Measurements from ENCODE around the gene BLACAT1.
"Not testable (repeated sequence)": the region's sequence is repeated elsewhere in the genome, so short reads cannot be mapped to it uniquely, and the experiment has no call there.

BLACAT1 gene

DNA sequence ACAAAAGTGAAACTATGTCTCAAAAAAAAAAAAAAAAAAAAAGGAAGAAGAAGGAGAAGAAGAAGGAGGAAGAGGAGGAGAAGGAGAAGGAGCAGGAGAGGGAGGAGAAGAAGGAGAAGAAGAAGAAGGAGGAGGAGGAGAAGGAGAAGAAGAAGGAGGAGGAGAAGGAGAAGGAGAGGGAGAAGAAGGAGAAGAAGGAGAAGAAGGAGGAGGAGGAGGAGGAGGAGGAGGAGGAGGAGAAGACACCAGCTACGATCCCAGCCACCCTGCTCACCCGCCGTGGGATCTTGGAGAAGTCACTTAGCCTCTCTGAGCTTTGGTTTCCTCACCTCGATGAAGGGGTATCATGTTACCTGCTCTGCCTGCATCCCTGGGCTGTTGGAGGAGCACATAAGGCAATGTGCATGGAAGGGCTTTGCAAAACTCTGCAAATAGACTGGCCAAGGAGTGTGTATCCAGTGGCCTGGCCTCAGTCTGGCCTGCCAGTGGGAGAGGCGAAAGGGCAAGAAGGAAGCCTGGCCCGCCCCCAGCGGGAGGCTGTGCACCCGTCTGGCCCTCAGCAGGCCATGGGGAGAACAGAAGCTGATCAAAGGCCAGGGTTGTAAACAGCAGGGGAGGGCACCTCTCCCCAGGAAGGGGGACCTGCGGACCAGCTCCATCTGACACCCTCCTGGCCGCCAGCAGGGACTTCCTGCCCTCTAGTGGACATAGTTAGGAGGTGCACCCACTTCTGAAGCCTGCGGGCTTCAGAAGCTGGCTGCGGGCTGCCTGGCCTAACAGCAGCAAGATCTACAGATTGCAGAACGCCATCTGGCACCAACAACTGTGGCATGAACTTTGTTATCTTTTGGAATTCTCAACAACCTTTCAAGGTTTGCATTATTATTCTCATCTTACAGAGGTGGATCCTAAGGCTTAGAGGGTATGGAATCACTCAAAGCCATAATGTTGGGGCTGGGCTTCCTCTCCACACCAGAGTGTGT, 29.4 kb upstream of the BLACAT1 start:
- DNase-seq (ENCODE audit: low read depth, low spot score), result no peak

DNA sequence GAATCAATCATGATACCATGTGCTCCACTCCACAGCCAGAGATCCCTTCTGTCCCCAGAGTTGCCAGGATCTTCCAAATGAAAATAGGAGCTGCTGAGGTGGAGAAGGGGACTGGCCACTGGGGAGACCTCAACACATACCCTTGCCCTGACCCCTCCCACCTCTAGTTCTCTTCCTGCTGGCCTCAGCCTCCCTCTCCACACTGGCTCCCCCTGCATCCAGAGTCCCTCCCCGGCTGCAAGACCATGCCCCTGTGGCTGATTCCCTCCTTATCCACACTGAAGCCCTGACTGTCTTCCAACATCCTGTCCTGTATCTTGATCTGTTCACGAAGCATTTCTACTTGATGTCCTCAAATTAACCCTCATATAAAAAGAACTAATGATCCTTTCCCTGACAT, 27.5 kb upstream of the BLACAT1 start:
- no peak for DNase-seq (ENCODE audit: low read depth, low spot score)

GRCh38 chr1:205482587-205482986, 26.7 kb upstream of the BLACAT1 start:
- not testable (repeated sequence) for DNase-seq (ENCODE audit: low read depth, low spot score)

DNA sequence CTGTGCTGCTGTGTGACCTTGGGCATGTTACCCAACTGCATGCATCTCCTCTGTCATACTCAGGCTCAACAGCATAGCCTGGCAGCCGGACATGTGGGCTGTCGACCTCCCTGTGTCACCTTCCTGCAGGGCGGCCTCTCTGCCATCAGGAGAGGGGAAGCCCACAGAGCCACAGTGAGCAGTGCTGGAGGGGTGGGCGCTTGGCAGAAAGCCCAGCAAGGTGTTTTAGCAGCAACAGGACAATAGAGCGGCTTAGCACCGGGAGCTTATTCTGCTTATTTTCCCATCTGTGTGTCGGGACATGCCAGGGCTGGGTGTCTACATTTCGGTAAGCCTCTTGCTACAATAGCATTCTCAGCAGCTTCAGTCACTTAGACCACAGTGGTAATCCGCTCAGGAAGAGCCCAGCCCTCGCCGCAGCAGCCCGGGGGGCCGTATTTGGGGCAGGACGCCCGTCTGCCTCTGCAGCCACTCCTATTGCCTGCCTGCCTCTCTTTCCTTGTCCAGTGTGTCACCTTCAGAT, 25.8 kb upstream of the BLACAT1 start:
- DNase-seq (ENCODE audit: low read depth, low spot score), result no peak

DNA sequence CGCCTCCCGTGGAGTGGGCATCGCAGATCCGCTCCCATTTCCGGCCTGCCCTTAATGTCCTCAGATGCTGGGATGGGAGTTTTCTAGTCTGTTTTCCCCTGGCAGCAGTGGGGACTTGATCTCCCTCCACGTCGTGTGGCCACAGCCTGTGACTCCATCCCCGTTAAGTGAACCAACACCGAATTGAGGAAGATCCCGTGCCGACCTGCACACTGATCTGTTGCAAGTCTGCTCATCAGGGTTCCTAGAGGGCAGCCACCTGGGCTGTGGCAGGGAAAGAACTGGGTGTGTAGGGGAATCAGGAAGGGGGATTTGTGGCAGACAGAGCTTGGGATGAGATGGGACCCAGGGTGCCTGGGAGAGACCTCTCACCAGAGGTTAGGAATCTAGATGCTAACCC, 25.4 kb upstream of the BLACAT1 start:
- no peak for DNase-seq (ENCODE audit: low read depth, low spot score)

- no peak for DNase-seq (ENCODE audit: low read depth, low spot score)
Observed at GRCh38 chr1:205480349-205480985, 24.6 kb upstream of the BLACAT1 start.

DNA sequence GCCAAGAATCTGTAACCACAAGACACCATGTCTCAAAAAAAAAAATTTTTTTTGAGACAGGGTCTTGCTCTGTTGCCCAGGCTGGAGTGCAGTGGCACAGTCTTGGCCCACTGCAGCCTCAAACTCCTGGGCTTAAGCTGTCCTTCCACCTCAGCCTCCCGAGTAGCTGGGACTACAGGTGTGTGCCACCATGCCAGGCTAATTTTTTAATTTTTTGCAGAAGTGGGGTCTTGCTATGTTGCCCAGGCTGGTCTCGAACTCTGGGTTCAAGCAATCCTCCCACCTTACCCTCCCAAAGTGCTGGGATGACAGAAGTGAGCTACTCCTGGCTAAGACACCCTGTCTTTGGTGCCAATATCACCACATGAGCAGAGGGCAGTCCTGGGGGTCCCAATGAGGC, 23.1 kb upstream of the BLACAT1 start:
- DNase-seq (ENCODE audit: low read depth, low spot score), result not testable (repeated sequence)

GRCh38 chr1:205477759-205478247, 22.0 kb upstream of the BLACAT1 start:
- DNase-seq (ENCODE audit: low read depth, low spot score), result no peak

DNA sequence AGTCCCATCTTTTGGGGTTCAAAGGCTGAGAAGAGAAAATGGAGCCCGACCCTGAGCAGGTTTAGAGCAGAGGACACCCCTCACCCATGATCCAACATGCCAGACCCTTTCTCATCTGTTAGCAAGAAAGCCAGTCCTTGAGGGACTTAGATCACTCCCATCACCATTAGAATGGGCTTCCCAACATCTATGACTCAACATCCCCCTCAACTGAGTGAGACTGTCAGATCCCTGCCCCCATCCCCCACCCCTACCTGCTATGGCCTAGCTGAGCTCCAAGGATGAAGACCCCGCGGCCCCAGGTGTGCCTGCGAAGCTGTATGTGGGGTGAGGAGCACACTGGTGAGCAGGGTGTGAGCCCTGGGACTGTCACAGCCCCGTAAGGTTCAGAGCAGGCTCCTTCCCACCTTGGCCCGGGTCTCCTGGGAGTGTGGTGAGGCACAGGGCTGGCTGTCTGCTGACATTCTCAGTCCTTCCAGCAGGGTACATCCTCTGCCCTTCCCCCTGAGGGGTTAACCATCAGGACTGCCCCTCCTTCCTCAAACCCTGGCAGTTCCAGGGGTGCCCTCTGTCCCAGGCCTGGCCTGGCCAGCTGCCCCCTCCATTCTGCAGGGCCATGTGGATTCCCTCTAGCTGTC, 21.4 kb upstream of the BLACAT1 start:
- no peak for DNase-seq (ENCODE audit: low read depth, low spot score)

- no peak for DNase-seq (ENCODE audit: low read depth, low spot score)
Observed at GRCh38 chr1:205476648-205477047, 20.8 kb upstream of the BLACAT1 start.

DNA sequence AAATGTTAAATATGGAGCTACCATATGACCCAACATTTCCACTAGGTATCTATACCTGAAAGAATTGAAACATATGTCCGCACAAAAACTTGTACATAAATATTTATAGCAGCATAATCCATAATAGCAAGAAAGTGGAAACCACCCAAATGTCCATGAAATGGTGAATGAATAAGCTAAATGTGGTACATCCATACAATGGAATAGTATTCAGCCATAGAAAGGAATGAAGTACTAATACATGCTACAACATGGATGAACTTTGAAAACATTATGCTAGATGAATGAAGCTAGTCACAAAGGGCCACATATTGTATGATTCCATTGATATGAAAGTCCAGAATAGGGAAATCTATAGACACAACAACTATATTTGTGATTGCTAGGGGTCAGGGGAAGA, 20.0 kb upstream of the BLACAT1 start:
- DNase-seq (ENCODE audit: low read depth, low spot score), result no peak

DNA sequence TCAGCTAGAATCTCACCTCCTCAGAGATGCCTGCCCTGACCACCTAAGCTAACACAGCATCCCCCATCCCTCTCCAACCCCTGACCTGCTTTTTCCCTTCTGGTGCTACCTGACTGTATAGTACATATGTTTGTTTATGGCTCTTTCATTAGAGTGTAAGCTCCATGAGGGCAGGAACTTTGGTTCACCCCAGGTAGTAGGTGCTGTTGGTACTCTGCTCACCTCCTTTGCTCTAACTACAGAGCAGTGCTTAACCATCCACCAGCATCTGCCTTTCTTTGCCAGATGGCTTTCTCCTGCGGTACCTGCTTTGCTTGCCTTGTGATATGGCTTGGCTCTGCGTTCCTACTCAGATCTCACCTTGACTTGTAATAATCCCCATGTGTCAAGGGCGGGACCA, 18.7 kb upstream of the BLACAT1 start:
- no peak for DNase-seq (ENCODE audit: low read depth, low spot score)

- no peak for DNase-seq (ENCODE audit: low read depth, low spot score)
Observed at GRCh38 chr1:205473966-205474365, 18.1 kb upstream of the BLACAT1 start.

GRCh38 chr1:205473475-205473874, 17.6 kb upstream of the BLACAT1 start:
- no peak for DNase-seq (ENCODE audit: low read depth, low spot score)

GRCh38 chr1:205472737-205473441, 17.0 kb upstream of the BLACAT1 start:
- DNase-seq (ENCODE audit: low read depth, low spot score), result no peak

DNA sequence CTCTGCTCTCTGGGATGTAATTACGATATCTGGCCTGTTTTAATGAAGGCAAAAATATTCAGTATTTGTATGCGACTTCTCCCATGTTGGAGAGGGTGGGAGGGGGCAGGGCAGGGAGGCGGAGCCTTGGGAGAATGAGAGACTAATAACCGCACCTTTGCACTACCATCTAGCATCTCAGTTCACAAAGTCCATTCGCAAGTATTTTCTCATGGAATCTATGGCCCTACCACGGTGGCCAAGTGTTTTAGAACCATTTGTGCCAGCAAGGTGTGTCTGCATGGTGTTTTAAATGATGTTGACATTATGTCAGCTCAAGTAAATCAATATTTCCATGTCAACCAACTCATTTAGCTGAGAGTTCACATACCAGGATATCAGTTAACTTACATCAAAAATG, 14.3 kb upstream of the BLACAT1 start:
- DNase-seq (ENCODE audit: low read depth, low spot score), result no peak

GRCh38 chr1:205466595-205467220, 10.9 kb upstream of the BLACAT1 start:
- DNase-seq (ENCODE audit: low read depth, low spot score), result no peak

- no peak for DNase-seq (ENCODE audit: low read depth, low spot score)
Observed at GRCh38 chr1:205465392-205465791, 9.5 kb upstream of the BLACAT1 start.

GRCh38 chr1:205458777-205459566, 3.1 kb upstream of the BLACAT1 start:
- DNase-seq (ENCODE audit: low read depth, low spot score), result no peak

Measured in iPS DF 19.7 (cell line).